ENCODE measurements around the gene UTP15.
A peak's percentile ranks its signal among the peaks of the same experiment; 100 is the strongest.

UTP15 gene

GRCh38 chr5:73565139-73565968 lies at the start of gene UTP15, which contains the start of gene ANKRA2:
UTP15 (plus strand) TSS chr5:73565743; CDS start chr5:73567345, 1,602 bp downstream.
ANKRA2 (minus strand) TSS chr5:73565639; CDS start chr5:73562881, 2,758 bp downstream.
- peak; percentile 95 for DNase-seq (ENCODE audit: extremely low read depth, low read depth)
- no peak for TF ChIP-seq CTCF (IDR thresholded peaks at IDR 0.05; ENCODE audit: low read depth, low read length)

GRCh38 chr5:73519531-73520283 lies 45.8 kb upstream of the UTP15 start:
- peak; percentile 79 for TF ChIP-seq CTCF (IDR thresholded peaks at IDR 0.05; ENCODE audit: low read depth, low read length)
- peak; percentile 56 for DNase-seq (ENCODE audit: extremely low read depth, low read depth)

- TF ChIP-seq CTCF (IDR thresholded peaks at IDR 0.05; ENCODE audit: low read depth, low read length): no peak
These were observed 42.6 kb upstream of the UTP15 start for GRCh38 chr5:73522989-73523388.

GRCh38 chr5:73523861-73524260 lies 41.7 kb upstream of the UTP15 start:
- DNase-seq (ENCODE audit: extremely low read depth, low read depth): no peak
- TF ChIP-seq CTCF (IDR thresholded peaks at IDR 0.05; ENCODE audit: low read depth, low read length): no peak

More at GRCh38 chr5:73522989-73523388, 42.6 kb upstream of the UTP15 start:
- no peak for DNase-seq (ENCODE audit: extremely low read depth, low read depth)

- DNase-seq (ENCODE audit: extremely low read depth, low read depth): no peak
- TF ChIP-seq CTCF (IDR thresholded peaks at IDR 0.05; ENCODE audit: low read depth, low read length): no peak
These were observed 39.8 kb upstream of the UTP15 start for GRCh38 chr5:73525606-73526203.

GRCh38 chr5:73528248-73528647 lies 37.3 kb upstream of the UTP15 start:
- no peak for TF ChIP-seq CTCF (IDR thresholded peaks at IDR 0.05; ENCODE audit: low read depth, low read length)
- no peak for DNase-seq (ENCODE audit: extremely low read depth, low read depth)
